CD4-positive, alpha-beta T cell (primary cell): ENCODE results near the gene MED12L. TPM values are rescaled to one million over a fixed set of nuclear protein-coding genes. Genes with fewer than 3 reads are reported as not detected.

Experiments
- ATAC-seq: fragments of 200-7000 bp; cut with Tn5 transposase; one replicate; pipeline ENCODE4 v1.10.0; 2022; ENCODE audit warnings: mild to moderate bottlenecking; ENCODE audit not compliant: poor library complexity
- CTCF ChIA-PET: fragments of 350-600 bp; sonication (Branson Sonifier 250); formaldehyde crosslinking; loops from one replicate; lab custom pipeline; 2021; ENCODE audit warnings: antibody characterized with exemption, inconsistent platforms; lab: Charles Lee
- POLR2A ChIA-PET: fragments of 350-600 bp; sonication (Branson Sonifier 250); formaldehyde crosslinking; loops from one replicate; lab custom pipeline; 2021; ENCODE audit warnings: antibody characterized with exemption, inconsistent platforms; lab: Charles Lee
- DNase-seq, 14 experiments: peaks; one replicate each; pipeline ENCODE4 v3.0.0-alpha.2; 2013 to 2020; ENCODE audit warnings: mixed read lengths in 2 of 14
- H3K27ac ChIP-seq, 2 donors: one replicate each; pipeline versions ENCODE4 v1.5.1 to v1.7.0; 2013; ENCODE audit warnings: low read length in 2 of 2, low read depth in 1 of 2, mild to moderate bottlenecking in 1 of 2
- H3K27me3 ChIP-seq, 2 experiments: 1 replicate in 1 of 2; 2 replicates in 1 of 2; pipeline versions ENCODE4 v1.6.1 to v1.7.0; 2013; ENCODE audit warnings: low read length in 2 of 2, control low read depth in 1 of 2, mild to moderate bottlenecking in 1 of 2, moderate library complexity in 1 of 2; ENCODE audit not compliant: insufficient read depth in 2 of 2, control insufficient read depth in 1 of 2
- H3K36me3 ChIP-seq: one replicate; pipeline ENCODE4 v1.6.1; 2013; ENCODE audit warnings: low read length, control low read depth; ENCODE audit not compliant: insufficient read depth
- H3K4me1 ChIP-seq: one replicate; pipeline ENCODE4 v1.6.1; 2013; ENCODE audit warnings: low read length, control low read depth; ENCODE audit not compliant: insufficient read depth
- H3K4me3 ChIP-seq: one replicate; pipeline ENCODE4 v1.5.1; 2013; ENCODE audit warnings: mild to moderate bottlenecking, low read length, moderate library complexity
- H3K9me3 ChIP-seq, 2 experiments: 1 replicate in 1 of 2; 2 replicates in 1 of 2; pipeline versions ENCODE4 v1.6.1 to v1.7.0; 2013; ENCODE audit warnings: low read length in 2 of 2, mild to moderate bottlenecking in 2 of 2, control low read depth in 1 of 2, moderate library complexity in 1 of 2; ENCODE audit not compliant: control insufficient read depth in 1 of 2, insufficient read depth in 1 of 2
- H3K27ac Mint-ChIP-seq: one replicate; pipeline ENCODE4 v1.8.0; 2020; ENCODE audit warnings: mixed read lengths
- H3K27me3 Mint-ChIP-seq: one replicate; pipeline ENCODE4 v1.8.0; 2021; ENCODE audit warnings: mixed read lengths
- H3K36me3 Mint-ChIP-seq: one replicate; pipeline ENCODE4 v1.8.0; 2021; ENCODE audit warnings: low read depth, mixed read lengths
- H3K4me1 Mint-ChIP-seq: one replicate; pipeline ENCODE4 v1.8.0; 2021; ENCODE audit warnings: low read depth, mixed read lengths
- H3K4me3 Mint-ChIP-seq: one replicate; pipeline ENCODE4 v1.8.0; 2020; ENCODE audit warnings: mild to moderate bottlenecking, mixed read lengths
- H3K9me3 Mint-ChIP-seq: one replicate; pipeline ENCODE4 v1.8.0; 2020; ENCODE audit warnings: mixed read lengths
- intact Hi-C, 2 experiments: fragments of 100-400 bp; cut with DNase I in 1 of 2; cut with micrococcal nuclease in 1 of 2; formaldehyde crosslinking; loops; one replicate each; pipeline versions ENCODE4 v1.15.1 to v1.9.0; 2023 to 2025; cut with DNase I, micrococcal nuclease
- total RNA-seq, 174 experiments: library from RNA in 2 of 174; stranded (reverse) in 2 of 174; gene quantifications; one replicate each; pipeline ENCODE4 v1.2.3 and lab custom pipeline; 2021 to 2026
- TF ChIP-seq, protein P1 (sequence below): fragments of 200-600 bp; IDR thresholded peaks from one replicate; pipeline ENCODE4 v1.8.0; 2022; ENCODE audit warnings: antibody characterized with exemption, mild to moderate bottlenecking

The MED12L gene
- total RNA-seq, 2 experiments from 2014 or later, result 0.39 to 0.49 TPM

DNA sequence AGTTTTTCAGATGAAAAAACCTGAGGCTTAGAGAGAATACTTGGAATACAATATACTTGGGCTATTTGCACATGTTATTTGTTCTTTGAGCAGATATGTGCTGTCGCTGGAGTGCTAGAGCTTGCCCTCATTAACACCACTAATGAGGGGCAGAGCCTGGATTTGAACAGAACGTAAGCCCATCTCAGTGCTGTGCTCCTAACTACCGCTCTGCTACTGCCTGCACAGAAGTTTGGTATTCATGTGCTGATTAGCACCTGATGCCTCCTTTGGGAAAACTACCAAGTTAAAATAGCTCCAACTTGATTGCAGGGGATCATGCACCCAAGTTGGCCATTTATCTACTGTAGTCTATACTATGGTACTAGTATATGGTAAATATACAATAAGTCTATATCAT lies 227.5 kb downstream of the MED12L start:
- CTCF ChIA-PET, result interaction anchor here (1.0 kb wide), 1 partner anchor 11 kb away, joined by 3 read pairs; no protein-coding TSS in a partner anchor
- TF ChIP-seq, protein P1, sequence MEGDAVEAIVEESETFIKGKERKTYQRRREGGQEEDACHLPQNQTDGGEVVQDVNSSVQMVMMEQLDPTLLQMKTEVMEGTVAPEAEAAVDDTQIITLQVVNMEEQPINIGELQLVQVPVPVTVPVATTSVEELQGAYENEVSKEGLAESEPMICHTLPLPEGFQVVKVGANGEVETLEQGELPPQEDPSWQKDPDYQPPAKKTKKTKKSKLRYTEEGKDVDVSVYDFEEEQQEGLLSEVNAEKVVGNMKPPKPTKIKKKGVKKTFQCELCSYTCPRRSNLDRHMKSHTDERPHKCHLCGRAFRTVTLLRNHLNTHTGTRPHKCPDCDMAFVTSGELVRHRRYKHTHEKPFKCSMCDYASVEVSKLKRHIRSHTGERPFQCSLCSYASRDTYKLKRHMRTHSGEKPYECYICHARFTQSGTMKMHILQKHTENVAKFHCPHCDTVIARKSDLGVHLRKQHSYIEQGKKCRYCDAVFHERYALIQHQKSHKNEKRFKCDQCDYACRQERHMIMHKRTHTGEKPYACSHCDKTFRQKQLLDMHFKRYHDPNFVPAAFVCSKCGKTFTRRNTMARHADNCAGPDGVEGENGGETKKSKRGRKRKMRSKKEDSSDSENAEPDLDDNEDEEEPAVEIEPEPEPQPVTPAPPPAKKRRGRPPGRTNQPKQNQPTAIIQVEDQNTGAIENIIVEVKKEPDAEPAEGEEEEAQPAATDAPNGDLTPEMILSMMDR, result no peak
- Mint-ChIP-seq H3K27me3 (no peaks in the 10 kb centered on the region), H3K9me3 (no peaks in the 10 kb centered on the region), H3K36me3 (no peaks in the 10 kb centered on the region), H3K27ac (no peak overlapping the region), H3K4me1 (no peaks in the 10 kb centered on the region), H3K4me3 (no peak overlapping the region)
- H3K36me3 ChIP-seq, result no peaks in the 10 kb centered on the region
- no peaks in the 10 kb centered on the region for H3K9me3 ChIP-seq
- H3K27me3 ChIP-seq, result peaks cover 0 to 5% of the 10 kb centered on the region in 2 experiments
- no peaks in the 10 kb centered on the region for H3K4me1 ChIP-seq
- no peak overlapping the region for H3K27ac ChIP-seq
- DNase-seq (no peak), ATAC-seq (no peak)
- POLR2A ChIA-PET, result interaction anchor here (0.6 to 0.7 kb wide), 2 partner anchors 1209 to 1812 kb away, joined by 3 to 4 read pairs; no protein-coding TSS in a partner anchor
- intact Hi-C loops, result no loop called here
- H3K4me3 ChIP-seq, result no peak overlapping the region

DNA sequence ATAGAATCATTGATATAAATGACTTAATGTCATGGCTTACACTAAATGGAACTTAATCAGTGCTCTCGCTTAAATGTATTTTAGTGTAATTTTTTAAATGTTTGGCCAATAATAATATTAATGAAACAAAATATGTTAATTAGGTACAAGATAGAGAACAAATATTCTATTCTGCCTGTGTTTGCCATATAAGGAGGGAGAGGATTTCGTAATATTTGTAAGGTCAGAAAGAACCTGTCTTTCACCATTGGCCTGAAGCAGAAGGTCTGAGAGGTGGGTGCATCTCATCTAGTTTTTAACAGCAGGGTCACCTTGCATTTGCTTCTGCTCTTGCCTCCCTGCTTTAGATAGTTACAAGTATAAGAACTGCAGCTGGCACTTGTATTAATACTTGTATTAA lies 228.7 kb downstream of the MED12L start:
- Histone ChIP-seq H3K27me3 (peaks cover 0 to 5% of the 10 kb centered on the region in 2 experiments), H3K27ac (no peak overlapping the region), H3K4me1 (no peaks in the 10 kb centered on the region), H3K36me3 (no peaks in the 10 kb centered on the region), H3K4me3 (no peak overlapping the region), H3K9me3 (no peaks in the 10 kb centered on the region)
- no peaks in the 10 kb centered on the region for H3K27me3 Mint-ChIP-seq
- no peaks in the 10 kb centered on the region for H3K4me1 Mint-ChIP-seq
- intact Hi-C loops, result no loop called here
- no peak overlapping the region for H3K4me3 Mint-ChIP-seq
- ChIA-PET CTCF (interaction anchor here (1.0 kb wide), 1 partner anchor 10 kb away, joined by 3 read pairs; no protein-coding TSS in a partner anchor), POLR2A (interaction anchor here (0.9 kb wide), 1 partner anchor 10 kb away, joined by 3 read pairs; no protein-coding TSS in a partner anchor)
- H3K27ac Mint-ChIP-seq, result no peak overlapping the region
- DNase-seq (no peak), ATAC-seq (no peak)
- H3K9me3 Mint-ChIP-seq, result no peaks in the 10 kb centered on the region
- no peaks in the 10 kb centered on the region for H3K36me3 Mint-ChIP-seq
- TF ChIP-seq, protein P1, result no peak

DNA sequence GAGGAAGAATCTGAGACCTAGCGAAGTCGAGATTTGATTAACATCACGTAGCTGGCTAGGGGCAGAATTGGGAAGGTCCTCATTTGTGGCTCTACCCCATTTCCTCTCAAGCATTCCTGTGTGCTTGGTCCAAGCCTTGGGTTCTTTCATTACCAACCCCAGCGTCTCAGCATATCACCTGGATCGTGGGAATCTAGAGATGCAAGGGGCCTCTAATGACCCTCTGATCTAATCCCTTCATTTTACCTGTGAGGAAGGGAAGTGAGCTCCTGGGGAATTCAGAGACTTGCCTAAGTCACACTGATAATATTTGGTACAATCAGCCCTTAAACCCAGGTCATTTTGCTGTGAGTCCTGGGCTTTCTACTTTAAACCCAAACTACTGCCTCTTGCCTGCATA lies 229.1 kb downstream of the MED12L start:
- Histone ChIP-seq H3K4me1 (no peaks in the 10 kb centered on the region), H3K9me3 (no peaks in the 10 kb centered on the region), H3K27ac (no peak overlapping the region), H3K4me3 (no peak overlapping the region), H3K36me3 (no peaks in the 10 kb centered on the region), H3K27me3 (peaks cover 0 to 5% of the 10 kb centered on the region in 2 experiments)
- H3K36me3 Mint-ChIP-seq, result no peaks in the 10 kb centered on the region
- no peaks in the 10 kb centered on the region for H3K9me3 Mint-ChIP-seq
- ATAC-seq (no peak), DNase-seq (no peak)
- ChIA-PET CTCF (no interaction called here), POLR2A (interaction anchor here (0.9 kb wide), 1 partner anchor 10 kb away, joined by 3 read pairs; no protein-coding TSS in a partner anchor)
- intact Hi-C loops, result no loop called here
- H3K27ac Mint-ChIP-seq, result no peak overlapping the region
- no peaks in the 10 kb centered on the region for H3K4me1 Mint-ChIP-seq
- H3K27me3 Mint-ChIP-seq, result no peaks in the 10 kb centered on the region
- H3K4me3 Mint-ChIP-seq, result no peak overlapping the region
- TF ChIP-seq, protein P1, result no peak
